ENCODE measurements around the gene RBM47. TPM values are rescaled to one million over a fixed set of nuclear protein-coding genes. Genes with fewer than 3 reads are reported as not detected.

The RBM47 gene
- polyA plus RNA-seq, 1 donor from 2014 or later, result 1.7 TPM

GRCh38 chr4:40516651-40517050 is 113.0 kb downstream of the RBM47 start:
- H3K27me3 ChIP-seq (ENCODE audit: insufficient read depth, low read depth, low read length), result no peaks in the 10 kb centered on the region
- no peak overlapping the region for H3K9ac ChIP-seq (ENCODE audit: low read length)
- H3K27ac ChIP-seq (ENCODE audit: low read length), result no peak overlapping the region
- H3K4me2 ChIP-seq (ENCODE audit: low read length), result no peak overlapping the region
- TF ChIP-seq REST (IDR thresholded peaks at IDR 0.05; ENCODE audit: borderline replicate concordance) (no peak), CTCF (IDR thresholded peaks at IDR 0.05; ENCODE audit: poor library complexity, severe bottlenecking) (no peak), MXI1 (conservative IDR thresholded peaks at IDR 0.05; ENCODE audit: poor library complexity, severe bottlenecking) (no peak), SMC3 (conservative IDR thresholded peaks at IDR 0.05; ENCODE audit: poor library complexity) (no peak), POLR2AphosphoS5 (IDR thresholded peaks at IDR 0.05) (no peak), EP300 (conservative IDR thresholded peaks at IDR 0.05; ENCODE audit: poor library complexity, severe bottlenecking) (no peak), EZH2 (IDR thresholded peaks at IDR 0.05; ENCODE audit: borderline replicate concordance, insufficient read depth, low read length, poor library complexity, severe bottlenecking) (no peak), TAF1 (IDR thresholded peaks at IDR 0.05; ENCODE audit: low read depth) (no peak), RAD21 (conservative IDR thresholded peaks at IDR 0.05) (no peak)
- H3K79me2 ChIP-seq (replicated peaks; ENCODE audit: insufficient read depth, low read length), result no peaks in the 10 kb centered on the region
- H3K9me2 ChIP-seq (ENCODE audit: insufficient read depth, low read length), result no peaks in the 10 kb centered on the region
- no peaks in the 10 kb centered on the region for H3K9me3 ChIP-seq (ENCODE audit: low read length)
- H3K36me3 ChIP-seq (ENCODE audit: insufficient read depth, low read length), result no peaks in the 10 kb centered on the region
- H4K20me1 ChIP-seq (ENCODE audit: insufficient read depth), result no peaks in the 10 kb centered on the region
- H2AFZ ChIP-seq (ENCODE audit: low read depth, low read length), result no peak overlapping the region
- H3K4me3 ChIP-seq (ENCODE audit: low read length), result no peak overlapping the region
- H3F3A ChIP-seq (ENCODE audit: insufficient read depth, low read length, poor library complexity, severe bottlenecking), result no peaks in the 10 kb centered on the region

- Histone ChIP-seq H3K4me2 (ENCODE audit: low read length) (no peak overlapping the region), H3K9me2 (ENCODE audit: insufficient read depth, low read length) (no peaks in the 10 kb centered on the region), H3K79me2 (replicated peaks; ENCODE audit: insufficient read depth, low read length) (no peaks in the 10 kb centered on the region), H3K27me3 (ENCODE audit: insufficient read depth, low read depth, low read length) (no peaks in the 10 kb centered on the region), H3K9me3 (ENCODE audit: low read length) (no peaks in the 10 kb centered on the region), H3K27ac (ENCODE audit: low read length) (no peak overlapping the region), H3K9ac (ENCODE audit: low read length) (no peak overlapping the region), H4K20me1 (ENCODE audit: insufficient read depth) (no peaks in the 10 kb centered on the region), H3K4me3 (ENCODE audit: low read length) (no peak overlapping the region), H3F3A (ENCODE audit: insufficient read depth, low read length, poor library complexity, severe bottlenecking) (no peaks in the 10 kb centered on the region), H3K36me3 (ENCODE audit: insufficient read depth, low read length) (no peaks in the 10 kb centered on the region), H2AFZ (ENCODE audit: low read depth, low read length) (no peak overlapping the region)
- TF ChIP-seq EZH2 (IDR thresholded peaks at IDR 0.05; ENCODE audit: borderline replicate concordance, insufficient read depth, low read length, poor library complexity, severe bottlenecking) (no peak), SMC3 (conservative IDR thresholded peaks at IDR 0.05; ENCODE audit: poor library complexity) (no peak), EP300 (conservative IDR thresholded peaks at IDR 0.05; ENCODE audit: poor library complexity, severe bottlenecking) (no peak), RAD21 (conservative IDR thresholded peaks at IDR 0.05) (no peak), REST (IDR thresholded peaks at IDR 0.05; ENCODE audit: borderline replicate concordance) (no peak), POLR2AphosphoS5 (IDR thresholded peaks at IDR 0.05) (no peak), MXI1 (conservative IDR thresholded peaks at IDR 0.05; ENCODE audit: poor library complexity, severe bottlenecking) (no peak), CTCF (IDR thresholded peaks at IDR 0.05; ENCODE audit: poor library complexity, severe bottlenecking) (no peak), TAF1 (IDR thresholded peaks at IDR 0.05; ENCODE audit: low read depth) (no peak)
These were observed 114.0 kb downstream of the RBM47 start for GRCh38 chr4:40515398-40516293.

Measured in neural cell (in vitro differentiated cells).